GM21360 (cell line): ENCODE data around the gene IL1RAPL2.
"Not testable (repeated sequence)": the region's sequence is repeated elsewhere in the genome, so short reads cannot be mapped to it uniquely, and the experiment has no call there.

Experiments used
- ATAC-seq: cut with Tn5 transposase; IDR thresholded peaks from one replicate; pipeline ENCODE4 v1.9.1; 2021; ENCODE audit warnings: mild to moderate bottlenecking, moderate library complexity; ENCODE audit not compliant: unreplicated experiment

Gene IL1RAPL2

DNA sequence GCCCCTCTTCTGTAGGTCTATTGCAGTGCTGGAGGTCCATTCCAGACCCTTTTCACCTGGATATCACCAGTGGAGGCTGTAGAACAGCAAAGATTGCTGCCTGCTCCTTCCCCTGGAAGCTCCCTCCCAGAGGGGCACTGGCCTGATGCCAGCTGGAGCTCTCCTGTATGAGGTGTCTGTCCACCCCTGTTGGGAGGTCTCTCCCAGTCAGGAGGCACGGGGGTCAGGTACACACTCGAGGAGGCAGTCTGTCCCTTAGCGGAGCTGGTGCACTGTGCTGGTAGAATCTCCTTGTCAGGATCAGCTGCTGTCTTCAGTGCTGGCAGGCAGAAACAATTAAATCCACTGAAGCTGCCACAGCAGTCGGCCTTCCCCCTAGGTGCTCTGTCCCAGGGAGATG, 276.6 kb downstream of the IL1RAPL2 start:
- no peak for ATAC-seq

DNA sequence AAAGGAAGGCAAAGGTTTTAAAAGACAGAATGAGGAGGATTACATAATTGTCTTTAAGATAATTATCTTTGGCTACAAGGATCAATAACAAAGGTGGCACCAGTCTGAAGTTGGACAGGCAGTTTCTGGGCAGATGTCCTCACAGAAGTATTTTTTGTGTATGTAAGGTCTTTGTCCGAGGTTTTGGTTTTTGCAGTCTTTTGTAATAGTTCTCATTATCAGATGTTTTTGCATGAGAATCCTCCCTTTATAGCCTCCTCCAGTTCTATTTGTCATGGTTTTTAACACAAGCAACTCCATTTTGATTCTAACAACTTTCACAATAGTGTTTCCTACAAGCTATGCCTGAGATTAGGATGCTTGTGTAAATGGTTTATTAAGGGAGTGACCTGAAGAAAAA, 286.2 kb downstream of the IL1RAPL2 start:
- ATAC-seq = no peak

DNA sequence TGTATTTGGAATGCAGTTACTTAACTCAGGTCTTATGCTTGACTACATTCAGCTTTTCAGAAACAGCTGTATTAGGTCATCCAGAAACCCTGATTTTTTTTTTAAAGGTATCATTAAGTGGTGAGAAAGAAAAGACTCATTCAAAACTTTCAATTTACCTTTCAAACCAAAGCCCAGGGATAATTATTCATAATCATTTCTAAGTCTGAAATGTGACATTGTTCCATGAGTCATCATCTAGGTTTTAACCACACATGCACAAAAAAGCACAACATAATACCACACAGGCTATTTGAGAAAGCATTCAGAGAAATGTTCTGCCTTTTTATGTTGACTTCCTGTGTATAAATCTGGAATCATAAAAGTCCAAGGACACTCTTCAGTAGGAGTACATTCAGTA, 288.2 kb downstream of the IL1RAPL2 start:
- no peak for ATAC-seq

DNA sequence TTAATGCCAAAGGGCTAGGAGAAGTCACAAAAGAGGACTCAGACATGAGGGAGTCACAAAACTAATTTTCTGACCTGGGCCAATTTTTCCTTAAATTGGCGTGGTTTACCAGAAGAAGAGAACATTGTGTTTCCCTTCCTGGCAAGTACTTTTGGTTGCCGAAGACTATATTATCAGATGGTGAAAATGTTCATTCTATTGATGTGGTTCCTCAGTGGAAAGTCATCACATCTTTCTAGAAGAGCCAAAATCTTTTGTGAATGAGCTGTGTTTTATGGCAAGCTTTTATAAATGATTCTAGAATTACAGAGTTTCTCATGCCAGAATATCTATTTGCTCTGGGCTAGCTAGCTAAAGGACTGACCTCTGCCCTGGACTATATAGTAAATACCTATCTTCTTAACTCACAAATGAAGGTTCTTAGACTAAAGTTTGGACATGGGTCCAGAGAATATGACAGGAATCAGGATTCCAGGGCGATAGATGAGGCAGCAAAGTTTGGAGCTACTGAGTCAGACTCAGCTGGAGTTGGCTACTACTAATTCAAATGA, 288.9 kb downstream of the IL1RAPL2 start:
- ATAC-seq = no peak

DNA sequence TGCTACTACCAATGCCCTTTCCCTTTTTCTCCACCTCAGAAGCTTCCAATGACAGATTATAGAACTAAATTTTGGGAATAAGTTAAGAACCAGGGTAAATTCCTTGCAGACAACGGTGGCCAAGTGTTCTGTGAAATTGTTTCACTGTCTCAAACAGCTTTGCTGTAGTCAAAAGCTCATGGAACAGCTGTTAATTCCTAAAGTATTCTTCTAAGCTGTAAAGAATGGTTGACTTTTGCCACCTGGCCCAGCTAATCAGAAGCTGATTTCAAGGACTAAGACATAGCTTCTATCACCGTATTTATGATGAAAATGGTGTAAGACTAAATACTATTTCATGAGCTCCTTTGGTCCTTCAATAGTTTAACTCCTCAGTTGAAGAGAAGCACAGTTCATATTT, 297.5 kb downstream of the IL1RAPL2 start:
- ATAC-seq = no peak

DNA sequence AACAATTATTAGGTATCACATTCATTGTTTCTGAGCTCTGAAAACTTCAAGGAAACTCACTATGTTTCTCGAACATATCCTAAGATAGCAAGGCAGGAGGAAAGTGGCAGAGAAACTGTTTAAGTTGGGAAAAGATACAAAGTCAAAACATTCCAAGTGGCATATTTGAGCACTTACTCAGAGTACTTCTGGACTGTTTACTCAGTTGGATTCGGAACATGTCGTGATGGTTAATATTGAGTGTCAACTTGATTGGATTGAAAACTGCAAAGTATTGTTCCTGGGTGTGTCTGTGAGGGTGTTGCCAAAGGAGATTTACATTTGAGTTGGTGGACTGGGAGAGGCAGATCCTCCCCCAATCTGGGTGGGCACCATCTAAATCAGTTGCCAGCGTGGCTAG, 298.3 kb downstream of the IL1RAPL2 start:
- no peak for ATAC-seq

DNA sequence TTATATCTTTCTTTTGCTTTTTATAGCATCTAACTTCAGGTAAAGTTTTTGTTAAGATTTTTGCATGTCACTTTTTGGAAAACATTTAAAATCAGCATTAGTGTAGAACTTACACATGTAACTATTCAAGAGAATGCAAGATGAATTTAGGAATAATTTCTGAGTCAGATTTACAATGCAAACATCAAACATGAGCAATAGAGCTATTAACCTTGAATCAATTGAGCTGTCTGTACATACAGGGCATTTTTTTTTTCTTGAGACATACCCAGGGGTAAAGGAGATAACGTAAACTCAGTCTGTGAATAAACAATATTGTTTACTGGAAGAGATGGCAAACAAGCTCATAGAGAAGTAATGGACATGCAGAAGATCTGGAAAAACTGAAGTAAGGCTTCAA, 311.5 kb downstream of the IL1RAPL2 start:
- ATAC-seq = no peak

DNA sequence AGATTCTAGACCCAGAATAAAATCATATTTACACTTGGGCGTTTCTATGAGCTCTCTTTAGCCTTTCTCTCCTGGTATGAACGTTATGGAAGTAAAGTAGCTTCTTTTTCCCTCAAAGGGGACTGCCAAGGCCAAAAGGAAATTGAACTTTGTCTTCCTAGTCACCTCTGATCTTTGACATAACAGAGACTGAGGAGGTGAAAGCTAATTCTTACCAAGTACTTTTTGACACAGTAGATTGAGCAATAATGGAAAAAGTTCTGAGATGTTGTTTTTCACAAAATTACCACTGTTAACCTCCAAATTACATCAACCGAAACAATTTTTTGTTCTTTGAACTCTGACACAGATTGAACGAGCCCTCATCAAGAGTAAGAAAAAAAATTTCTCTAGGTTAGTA, 336.1 kb downstream of the IL1RAPL2 start:
- no peak for ATAC-seq

DNA sequence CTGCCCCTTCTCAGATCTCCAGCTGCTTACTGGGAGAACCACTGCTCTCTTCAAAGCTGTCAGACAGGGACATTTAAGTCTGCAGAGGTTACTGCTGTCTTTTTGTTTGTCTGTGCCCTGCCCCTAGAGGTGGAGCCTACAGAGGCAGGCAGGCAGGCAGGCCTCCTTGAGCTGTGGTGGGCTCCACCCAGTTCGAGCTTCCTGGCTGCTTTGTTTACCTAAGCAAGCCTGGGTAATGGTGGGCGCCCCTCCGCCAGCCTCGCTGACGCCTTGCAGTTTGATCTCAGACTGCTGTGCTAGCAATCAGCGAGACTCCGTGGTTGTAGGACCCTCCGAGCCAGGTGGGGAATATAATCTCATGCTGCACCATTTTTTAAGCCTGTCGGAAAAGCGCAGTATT, 343.7 kb downstream of the IL1RAPL2 start:
- not testable (repeated sequence) for ATAC-seq

DNA sequence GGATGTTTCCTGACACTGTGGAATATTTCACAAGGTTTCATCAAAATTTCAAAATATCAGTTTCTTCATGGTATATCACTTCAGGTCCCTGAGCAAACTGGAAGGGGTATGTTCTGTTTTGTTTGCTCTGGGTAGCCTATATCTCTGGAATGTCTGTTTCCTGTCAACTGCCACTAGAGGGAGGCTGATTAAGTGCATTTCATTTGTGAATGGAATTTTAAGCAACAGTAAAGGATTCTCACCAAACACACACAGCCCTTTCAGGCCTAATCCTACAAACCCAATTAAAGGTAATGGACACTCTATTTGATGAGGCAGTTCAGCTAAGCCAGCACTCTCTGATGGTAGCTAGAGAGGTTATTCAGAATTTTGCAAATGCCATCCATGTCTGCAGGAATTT, 347.3 kb downstream of the IL1RAPL2 start:
- ATAC-seq = no peak

DNA sequence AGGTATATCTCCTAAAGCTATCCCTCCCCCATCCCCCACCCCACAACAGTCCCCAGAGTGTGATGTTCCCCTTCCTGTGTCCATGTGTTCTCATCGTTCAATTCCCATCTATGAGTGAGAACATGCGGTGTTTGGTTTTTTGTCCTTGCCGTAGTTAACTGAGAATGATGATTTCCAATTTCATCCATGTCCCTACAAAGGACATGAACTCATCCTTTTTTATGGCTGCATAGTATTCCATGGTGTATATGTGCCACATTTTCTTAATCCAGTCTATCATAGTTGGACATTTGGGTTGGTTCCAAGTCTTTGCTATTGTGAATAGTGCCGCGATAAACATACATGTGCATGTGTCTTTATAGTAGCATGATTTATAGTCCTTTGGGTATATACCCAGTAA, 348.7 kb downstream of the IL1RAPL2 start:
- ATAC-seq = not testable (repeated sequence)

DNA sequence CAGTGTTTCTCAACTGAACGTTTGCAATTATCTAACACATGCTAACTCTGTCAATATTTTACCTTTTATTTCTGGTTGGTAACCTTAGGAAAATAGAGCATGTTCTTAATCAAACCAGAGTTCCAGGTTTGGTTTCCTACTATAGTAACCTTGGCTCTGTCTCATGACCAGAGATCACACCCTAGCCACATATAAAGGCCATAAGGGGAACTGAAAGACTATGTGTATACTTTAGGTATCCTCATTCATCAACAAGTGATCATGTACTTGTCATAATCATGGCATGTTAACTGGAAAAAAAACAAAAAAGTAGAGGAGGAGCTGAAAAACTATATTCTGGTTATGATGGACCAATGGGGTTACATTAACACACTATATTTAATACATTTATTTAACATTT, 352.1 kb downstream of the IL1RAPL2 start:
- ATAC-seq = no peak

DNA sequence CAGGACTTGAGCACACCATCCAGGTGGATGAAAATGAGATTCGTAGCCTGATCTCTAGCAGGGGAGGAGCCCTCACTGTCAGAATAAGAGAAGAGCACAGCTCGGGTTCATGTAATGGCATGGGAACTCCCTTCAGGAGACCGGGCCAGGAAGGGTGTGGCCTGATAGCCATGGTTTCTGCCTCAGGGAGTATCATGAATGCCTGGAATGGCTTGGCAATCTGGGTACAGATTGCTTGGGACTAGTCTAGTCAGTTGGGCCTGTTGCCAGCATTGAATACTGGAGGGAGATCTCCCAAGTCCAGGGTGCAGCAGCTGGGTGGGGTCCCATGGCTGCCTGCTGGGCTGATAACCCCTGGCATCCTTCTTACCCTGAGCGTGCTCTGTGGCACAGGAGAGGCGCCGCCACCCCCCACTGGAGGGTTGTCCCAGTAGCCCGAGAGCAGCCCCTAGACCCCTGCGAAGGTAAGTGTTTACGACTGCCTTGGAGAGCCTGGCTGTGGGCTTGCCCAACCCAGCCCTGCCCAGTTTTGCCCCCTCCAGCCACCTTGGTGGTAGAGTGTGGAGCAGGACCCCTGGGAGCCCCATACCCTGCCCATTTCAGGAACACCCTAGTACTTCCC, 355.7 kb downstream of the IL1RAPL2 start:
- no peak for ATAC-seq

DNA sequence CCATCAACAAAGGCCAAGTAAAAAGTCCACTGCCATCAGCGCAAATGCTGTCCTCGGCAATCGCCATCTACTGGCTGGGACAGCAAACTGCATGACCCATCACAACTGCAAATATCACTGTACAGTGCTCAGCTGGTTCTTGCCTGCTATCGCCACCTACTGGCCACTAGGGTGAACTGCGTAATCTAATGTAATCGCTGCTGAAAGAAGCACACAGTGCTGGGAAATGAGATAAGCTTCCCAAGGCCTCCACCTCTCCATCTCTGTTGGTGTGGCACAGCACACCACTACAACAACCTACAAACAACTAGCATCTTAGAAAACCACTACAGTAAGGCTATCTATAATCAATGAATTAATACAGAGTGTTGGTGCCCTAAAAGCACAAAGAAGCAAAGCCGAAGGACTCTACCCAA, 356.2 kb downstream of the IL1RAPL2 start:
- peak; percentile 99 for ATAC-seq

DNA sequence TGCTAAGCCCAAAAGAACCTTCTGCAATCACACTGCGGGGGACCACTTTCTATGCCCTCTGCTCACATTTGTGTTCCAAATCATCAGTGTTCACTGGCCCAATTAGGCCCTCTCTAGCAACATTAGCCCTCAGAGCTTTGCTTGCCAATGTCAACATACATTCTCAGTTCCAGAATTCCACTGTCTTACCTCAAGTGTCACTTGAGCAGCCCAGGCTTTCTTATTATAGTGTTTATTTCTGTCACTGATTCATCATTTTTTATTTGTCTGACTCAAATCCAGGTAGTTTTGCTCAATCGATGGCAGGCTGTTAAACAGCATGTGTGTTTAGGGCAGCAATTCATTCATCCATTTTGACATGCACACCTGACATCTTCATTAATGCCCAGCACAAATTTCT, 363.3 kb downstream of the IL1RAPL2 start:
- ATAC-seq = no peak

DNA sequence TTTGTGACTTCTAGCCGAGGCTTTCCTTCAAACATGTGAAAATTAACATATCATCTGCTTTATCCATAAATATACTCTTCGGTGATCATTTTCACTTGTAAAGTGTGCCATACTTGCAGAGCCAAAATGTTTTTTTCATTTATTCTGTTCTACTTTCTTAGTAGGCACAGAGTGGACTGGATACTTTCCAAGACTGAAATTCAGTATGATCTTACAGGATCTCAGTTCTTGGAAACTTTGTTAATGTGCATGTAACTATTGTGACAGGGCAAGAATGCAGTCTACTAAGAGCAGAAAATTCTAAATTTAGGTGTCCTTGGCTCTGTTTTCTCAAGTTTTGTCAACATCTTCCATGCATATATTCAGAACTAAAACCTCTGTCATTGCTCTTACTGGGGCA, 369.6 kb downstream of the IL1RAPL2 start:
- ATAC-seq = no peak

DNA sequence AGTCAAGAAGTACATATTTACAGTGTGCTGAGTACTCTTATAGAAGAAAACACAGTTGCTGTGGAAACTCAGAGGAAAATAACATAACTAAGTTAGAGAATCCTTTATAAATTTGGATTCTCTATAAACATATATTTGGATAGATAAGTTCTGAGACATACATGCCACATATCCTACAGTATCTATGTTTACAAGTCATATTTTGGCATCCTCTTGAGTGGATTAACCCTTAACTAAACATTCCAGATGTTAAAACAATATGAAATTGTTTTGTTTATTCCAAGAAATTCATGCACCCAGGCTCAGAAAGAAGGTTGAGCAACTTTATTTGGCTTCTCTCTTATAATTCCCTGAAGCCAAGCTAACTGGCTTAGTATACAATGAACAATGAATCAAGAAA, 387.3 kb downstream of the IL1RAPL2 start:
- no peak for ATAC-seq

DNA sequence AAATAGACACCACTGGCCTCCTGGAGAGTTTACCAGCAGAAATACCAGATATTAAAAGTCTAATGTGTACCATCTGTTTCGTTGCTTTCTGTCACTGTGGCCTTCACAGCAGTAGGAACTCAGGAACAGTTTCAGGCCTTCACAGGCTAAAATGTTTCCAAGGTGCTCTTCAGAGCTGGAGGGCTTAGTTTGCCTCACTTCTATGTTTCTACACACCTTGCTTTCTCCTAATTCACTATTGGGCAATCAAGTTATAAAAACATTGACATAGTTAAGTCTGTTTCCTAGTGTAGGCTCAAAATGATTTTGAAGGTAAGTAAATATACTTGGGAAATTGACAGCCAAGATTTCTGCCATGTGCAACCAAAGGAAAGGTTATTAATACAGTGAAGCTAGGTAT, 395.9 kb downstream of the IL1RAPL2 start:
- ATAC-seq = no peak

DNA sequence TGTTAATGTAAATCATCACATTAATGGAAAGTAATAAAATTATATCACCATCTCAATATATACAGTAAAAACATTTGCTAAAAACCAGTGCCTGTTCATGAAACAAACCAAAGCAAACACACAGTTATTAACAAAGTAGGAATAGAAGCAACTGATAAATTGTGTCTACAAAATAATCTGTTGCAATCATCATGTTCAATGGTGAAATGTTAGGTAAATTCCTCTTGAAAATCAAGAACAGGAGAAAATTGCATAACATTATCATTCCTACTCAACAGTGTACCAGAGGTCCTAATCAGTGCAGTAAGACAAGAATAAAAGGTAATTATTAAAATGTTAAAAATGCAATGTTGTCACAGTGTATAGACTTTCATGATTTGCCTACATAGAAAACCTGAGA, 402.2 kb downstream of the IL1RAPL2 start:
- no peak for ATAC-seq

DNA sequence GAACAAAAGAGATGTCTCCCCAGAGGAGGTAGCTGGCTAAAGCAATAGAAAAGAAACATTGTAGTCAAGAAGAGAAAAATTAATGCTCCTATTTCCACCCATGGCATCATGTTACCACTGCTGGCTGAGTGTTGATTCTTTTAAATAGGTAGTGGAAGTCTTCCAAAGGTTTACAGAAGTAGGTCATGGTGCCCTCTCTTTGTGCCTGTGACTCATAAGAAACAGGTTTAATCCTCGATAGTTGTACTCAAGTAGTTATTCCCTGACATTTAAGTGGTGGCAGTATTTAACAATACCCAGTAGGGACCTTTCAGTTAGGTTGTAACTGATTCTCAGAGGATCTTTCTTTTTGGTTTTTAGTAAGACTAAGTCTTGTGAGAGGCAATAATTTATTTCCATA, 406.7 kb downstream of the IL1RAPL2 start:
- no peak for ATAC-seq

DNA sequence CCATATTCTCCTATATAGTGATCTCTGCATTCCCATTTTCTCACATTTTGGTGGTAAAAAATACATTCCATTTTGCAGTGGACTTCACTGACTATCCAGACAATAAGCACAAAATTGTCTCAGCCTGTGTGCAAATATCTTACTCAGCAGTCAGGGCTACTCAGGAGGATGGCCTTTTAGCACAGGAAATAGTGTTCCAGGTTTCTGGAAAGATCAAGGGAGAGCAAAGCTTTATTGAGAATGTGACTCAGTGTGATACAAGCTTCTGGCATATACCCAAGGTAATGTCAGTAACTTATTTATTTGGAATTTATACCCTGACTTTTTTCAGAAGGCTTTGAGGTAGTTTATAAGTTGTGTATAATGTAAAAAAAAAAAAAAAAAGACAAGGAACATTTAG, 421.1 kb downstream of the IL1RAPL2 start:
- no peak for ATAC-seq

DNA sequence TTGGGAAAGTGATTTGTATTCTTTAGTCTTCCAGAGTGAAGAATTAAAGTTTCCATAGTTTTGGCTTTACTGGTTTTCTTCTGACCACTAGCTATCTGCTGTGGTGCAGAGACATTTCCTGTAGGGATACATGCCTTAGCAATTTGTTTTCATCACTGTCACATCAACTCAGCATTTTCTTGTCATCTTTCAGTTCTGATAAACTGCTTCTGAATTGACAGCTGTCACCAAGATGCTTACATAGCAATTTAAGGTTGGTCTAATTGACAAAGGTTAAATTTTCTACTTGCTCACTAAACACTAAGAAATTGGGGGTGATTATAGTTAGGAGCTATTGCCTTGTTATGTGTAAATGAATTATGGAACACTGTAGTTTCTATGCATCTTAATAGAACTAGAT, 422.0 kb downstream of the IL1RAPL2 start:
- ATAC-seq = no peak

DNA sequence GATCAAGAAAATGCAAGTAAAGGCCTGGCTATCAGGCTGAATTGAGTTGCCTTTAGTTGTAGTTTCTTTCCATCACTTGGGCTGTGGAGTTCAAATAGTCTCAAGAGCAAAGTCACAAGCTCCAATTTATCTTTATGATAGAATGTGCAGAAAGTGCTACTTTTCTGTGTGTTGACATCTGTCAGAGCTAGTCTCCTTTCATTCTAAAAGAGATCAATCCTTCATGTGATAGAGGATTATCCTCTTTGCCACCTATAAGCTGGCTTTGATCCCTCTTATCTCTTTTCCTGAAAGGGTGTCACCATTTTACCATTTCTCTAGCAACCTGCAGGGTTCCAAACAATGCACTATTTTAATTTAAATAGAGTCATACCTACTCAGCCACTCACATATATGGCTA, 429.5 kb downstream of the IL1RAPL2 start:
- ATAC-seq = no peak
